Measurements from ENCODE around the gene DNAH6.

The DNAH6 gene

DNA sequence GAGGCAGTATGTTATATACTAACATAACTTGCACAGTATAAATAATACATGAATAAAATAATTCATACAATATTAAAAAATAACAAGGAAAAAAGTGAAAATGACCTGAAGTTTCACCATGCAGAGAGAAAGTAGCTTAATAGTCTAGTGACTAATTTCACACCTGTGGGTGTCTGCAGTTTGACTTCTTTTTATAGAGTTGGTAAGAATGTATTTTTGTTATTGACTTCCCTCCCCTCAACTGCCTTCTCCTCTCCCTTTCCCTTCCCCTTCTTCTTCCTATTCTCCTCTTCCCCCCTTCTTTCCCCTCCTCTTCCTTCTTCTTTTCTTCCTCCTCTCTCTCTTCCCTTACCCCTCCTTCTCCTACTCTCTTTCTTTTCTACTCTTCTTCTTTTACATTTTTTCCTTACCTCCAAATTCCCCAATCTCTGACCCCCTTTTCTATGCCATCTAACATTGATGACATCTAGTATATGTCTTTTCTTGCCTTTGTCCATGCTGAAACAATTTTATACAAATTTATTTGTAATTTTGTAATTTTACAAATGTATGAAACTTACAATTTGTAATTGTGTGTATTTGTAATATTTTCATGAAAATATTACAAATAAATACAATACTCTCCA, 3.1 kb downstream of the DNAH6 start:
- Histone ChIP-seq H3K27me3 (ENCODE audit: control insufficient read depth, insufficient read depth, low read length) (no peaks in the 10 kb centered on the region), H3K4me2 (ENCODE audit: low read length) (no peak overlapping the region), H3K79me2 (peaks cover 8% of the 10 kb centered on the region), H2AFZ (no peak overlapping the region), H3K27ac (no peak overlapping the region), H3K36me3 (ENCODE audit: control insufficient read depth, insufficient read depth, low read length) (no peaks in the 10 kb centered on the region), H3K9ac (no peak overlapping the region), H3K4me3 (ENCODE audit: low read depth, low read length) (no peak overlapping the region), H3K4me1 (peaks cover 8% of the 10 kb centered on the region), H3K9me3 (ENCODE audit: control insufficient read depth, low read length) (no peaks in the 10 kb centered on the region)
- TF ChIP-seq, protein P1, sequence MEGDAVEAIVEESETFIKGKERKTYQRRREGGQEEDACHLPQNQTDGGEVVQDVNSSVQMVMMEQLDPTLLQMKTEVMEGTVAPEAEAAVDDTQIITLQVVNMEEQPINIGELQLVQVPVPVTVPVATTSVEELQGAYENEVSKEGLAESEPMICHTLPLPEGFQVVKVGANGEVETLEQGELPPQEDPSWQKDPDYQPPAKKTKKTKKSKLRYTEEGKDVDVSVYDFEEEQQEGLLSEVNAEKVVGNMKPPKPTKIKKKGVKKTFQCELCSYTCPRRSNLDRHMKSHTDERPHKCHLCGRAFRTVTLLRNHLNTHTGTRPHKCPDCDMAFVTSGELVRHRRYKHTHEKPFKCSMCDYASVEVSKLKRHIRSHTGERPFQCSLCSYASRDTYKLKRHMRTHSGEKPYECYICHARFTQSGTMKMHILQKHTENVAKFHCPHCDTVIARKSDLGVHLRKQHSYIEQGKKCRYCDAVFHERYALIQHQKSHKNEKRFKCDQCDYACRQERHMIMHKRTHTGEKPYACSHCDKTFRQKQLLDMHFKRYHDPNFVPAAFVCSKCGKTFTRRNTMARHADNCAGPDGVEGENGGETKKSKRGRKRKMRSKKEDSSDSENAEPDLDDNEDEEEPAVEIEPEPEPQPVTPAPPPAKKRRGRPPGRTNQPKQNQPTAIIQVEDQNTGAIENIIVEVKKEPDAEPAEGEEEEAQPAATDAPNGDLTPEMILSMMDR (IDR thresholded peaks at IDR 0.05) = no peak

DNA sequence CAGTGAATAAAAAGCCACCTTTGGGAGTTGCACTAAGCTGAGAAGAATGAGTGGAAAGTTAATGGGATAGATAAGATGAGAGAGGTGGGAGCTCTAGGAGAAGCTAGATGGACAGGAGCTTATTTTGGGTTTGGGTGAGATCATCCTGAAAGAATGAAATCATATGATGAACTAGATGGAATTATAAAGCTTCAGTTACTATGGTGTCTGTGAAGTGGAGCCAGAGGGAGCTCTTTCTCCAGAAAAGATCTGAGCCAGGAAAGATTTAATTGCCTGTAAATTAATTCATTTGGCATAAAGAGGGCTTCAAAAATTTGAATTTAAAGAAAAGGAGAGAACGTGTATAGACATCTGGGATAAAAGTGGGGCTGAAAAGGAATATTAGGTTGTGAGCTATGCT, 10.3 kb downstream of the DNAH6 start:
- TF ChIP-seq, protein P1 (IDR thresholded peaks at IDR 0.05) = no peak
- Histone ChIP-seq H2AFZ (no peak overlapping the region), H3K4me3 (ENCODE audit: low read depth, low read length) (no peak overlapping the region), H3K79me2 (no peaks in the 10 kb centered on the region), H3K4me2 (ENCODE audit: low read length) (no peak overlapping the region), H3K9ac (no peak overlapping the region), H3K27me3 (ENCODE audit: control insufficient read depth, insufficient read depth, low read length) (no peaks in the 10 kb centered on the region), H3K27ac (no peak overlapping the region), H3K9me3 (ENCODE audit: control insufficient read depth, low read length) (no peaks in the 10 kb centered on the region), H3K4me1 (no peaks in the 10 kb centered on the region), H3K36me3 (ENCODE audit: control insufficient read depth, insufficient read depth, low read length) (no peaks in the 10 kb centered on the region)

DNA sequence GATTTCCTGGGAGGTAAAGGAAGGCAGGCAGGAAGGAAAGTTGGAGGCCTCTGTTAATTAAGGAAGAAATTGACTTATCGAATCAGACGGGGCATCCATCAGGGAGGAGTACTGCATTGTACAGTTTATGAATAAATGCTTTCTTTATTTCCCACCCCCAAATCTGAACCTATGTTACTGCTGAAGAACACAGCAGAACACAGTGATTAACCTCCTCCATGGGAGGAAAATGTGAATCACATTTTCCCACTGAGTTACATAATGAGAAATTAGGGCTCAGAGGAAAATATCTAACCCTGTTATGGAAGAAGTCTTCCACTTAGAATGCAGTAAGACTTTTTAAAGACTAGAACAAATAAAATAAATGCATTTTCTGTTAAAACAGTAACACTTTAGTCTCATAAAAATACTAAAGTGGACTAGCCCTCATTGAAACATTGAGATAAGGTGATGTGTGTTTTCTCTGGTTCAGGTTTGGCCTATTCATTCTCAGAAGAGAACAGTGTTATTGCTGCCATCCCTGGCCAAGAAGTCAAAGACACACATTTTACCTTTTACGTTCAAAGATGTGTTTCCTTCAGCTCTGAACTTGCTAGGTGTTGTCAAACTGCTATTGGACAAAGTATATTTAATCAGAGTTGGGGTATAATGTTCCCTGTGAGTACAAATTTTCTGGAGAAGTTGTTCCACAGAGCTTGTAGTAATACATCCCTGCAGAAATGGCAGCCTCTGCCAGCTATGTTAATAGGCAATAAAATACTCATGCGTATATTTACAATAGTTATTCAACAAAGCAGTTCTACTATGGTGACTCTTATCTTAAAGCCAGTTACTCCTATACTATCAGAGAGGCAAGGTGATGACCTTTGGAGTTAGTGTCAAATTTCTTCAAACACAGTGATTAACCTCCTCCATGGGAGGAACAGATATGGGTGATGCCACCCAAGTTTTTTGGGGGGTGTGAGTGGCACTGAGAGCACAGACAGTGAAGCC, 11.1 kb downstream of the DNAH6 start:
- no peak overlapping the region for H3K4me2 ChIP-seq (ENCODE audit: low read length)
- H3K9me3 ChIP-seq (ENCODE audit: control insufficient read depth, low read length) = no peaks in the 10 kb centered on the region
- H3K4me1 ChIP-seq = no peaks in the 10 kb centered on the region
- no peak overlapping the region for H2AFZ ChIP-seq
- H3K9ac ChIP-seq = no peak overlapping the region
- no peak overlapping the region for H3K4me3 ChIP-seq (ENCODE audit: low read depth, low read length)
- no peaks in the 10 kb centered on the region for H3K36me3 ChIP-seq (ENCODE audit: control insufficient read depth, insufficient read depth, low read length)
- no peaks in the 10 kb centered on the region for H3K79me2 ChIP-seq
- TF ChIP-seq, protein P1 (IDR thresholded peaks at IDR 0.05) = no peak
- no peak overlapping the region for H3K27ac ChIP-seq
- H3K27me3 ChIP-seq (ENCODE audit: control insufficient read depth, insufficient read depth, low read length) = no peaks in the 10 kb centered on the region

DNA sequence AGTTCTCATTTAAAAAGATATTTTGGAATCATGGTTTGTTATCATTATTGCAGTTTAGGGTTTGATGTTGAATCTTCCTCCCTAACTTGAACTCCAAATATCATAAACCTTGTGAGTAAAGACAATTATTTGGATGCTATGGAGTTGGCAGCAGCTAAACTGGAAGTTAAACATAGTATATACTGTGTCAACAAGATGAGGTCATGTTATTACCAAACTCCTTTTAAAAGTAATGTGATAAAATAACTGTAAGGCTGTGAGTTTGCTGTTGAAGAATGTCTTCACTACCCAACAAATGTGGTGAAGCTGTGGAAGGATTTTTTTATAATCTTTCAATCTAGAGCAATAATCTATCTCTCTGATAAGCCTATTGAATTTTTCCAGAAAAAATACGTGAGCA, 16.0 kb downstream of the DNAH6 start:
- Histone ChIP-seq H3K4me2 (ENCODE audit: low read length) (no peak overlapping the region), H3K27ac (no peak overlapping the region), H3K27me3 (ENCODE audit: control insufficient read depth, insufficient read depth, low read length) (no peaks in the 10 kb centered on the region), H3K79me2 (no peaks in the 10 kb centered on the region), H3K4me1 (no peaks in the 10 kb centered on the region), H3K9ac (no peak overlapping the region), H3K36me3 (ENCODE audit: control insufficient read depth, insufficient read depth, low read length) (no peaks in the 10 kb centered on the region), H2AFZ (no peak overlapping the region), H3K4me3 (ENCODE audit: low read depth, low read length) (no peak overlapping the region), H3K9me3 (ENCODE audit: control insufficient read depth, low read length) (no peaks in the 10 kb centered on the region)
- TF ChIP-seq, protein P1 (IDR thresholded peaks at IDR 0.05) = no peak

Data from parathyroid adenoma (tissue), 2 donors.